ENCODE measurements around the gene TRMT1.
"Not testable (repeated sequence)": the region's sequence is repeated elsewhere in the genome, so short reads cannot be mapped to it uniquely, and the experiment has no call there.

Gene TRMT1

DNA sequence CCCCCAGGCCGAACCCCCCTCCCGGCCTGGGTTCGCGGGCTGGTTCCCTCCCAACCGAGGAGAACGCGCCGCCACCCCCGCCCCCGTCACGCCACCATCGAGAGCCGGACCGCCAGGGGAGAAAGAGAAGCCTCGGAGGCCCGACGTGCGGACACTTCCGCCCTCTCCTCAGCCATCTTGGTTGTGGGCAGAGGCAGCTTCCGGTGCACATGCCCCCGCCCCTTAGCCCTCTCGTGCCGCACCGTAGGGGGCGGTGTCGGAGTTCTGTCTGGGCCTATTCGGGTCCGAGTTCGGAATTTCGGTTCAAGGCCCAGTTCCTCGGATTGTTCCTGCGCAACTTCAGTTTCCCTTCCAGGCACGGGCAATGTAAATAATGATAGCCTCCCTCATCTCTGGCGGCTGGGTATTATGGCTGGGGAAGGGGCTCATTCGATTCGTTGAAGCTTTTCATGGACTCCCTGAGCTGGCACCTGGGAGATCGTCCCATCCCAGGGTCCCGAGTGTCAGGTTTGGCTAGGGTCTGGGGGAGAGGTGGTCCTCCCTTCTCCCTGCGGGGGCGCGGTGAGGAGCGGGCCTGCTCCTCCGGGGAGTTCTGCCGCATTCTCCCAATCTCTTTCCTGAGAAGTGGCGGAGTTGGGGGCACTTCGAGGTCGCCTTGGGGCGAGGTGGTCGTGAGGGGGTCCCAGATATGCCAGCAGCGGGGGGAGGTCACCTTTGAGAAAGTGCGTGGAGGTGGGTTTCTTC, 33.8 kb upstream of the TRMT1 start, which contains the start of the genes IER2 and STX10:
TSS of gene IER2 (plus strand) at position 225 of the 744 bp plus-strand sequence. CDS start 2,776 bp downstream, outside the sequence.
TSS of gene STX10 (minus strand) at position 189 of the 744 bp plus-strand sequence. CDS start 202 bp downstream, outside the sequence.
- peak; percentile 94 for DNase-seq (ENCODE audit: low spot score)

DNA sequence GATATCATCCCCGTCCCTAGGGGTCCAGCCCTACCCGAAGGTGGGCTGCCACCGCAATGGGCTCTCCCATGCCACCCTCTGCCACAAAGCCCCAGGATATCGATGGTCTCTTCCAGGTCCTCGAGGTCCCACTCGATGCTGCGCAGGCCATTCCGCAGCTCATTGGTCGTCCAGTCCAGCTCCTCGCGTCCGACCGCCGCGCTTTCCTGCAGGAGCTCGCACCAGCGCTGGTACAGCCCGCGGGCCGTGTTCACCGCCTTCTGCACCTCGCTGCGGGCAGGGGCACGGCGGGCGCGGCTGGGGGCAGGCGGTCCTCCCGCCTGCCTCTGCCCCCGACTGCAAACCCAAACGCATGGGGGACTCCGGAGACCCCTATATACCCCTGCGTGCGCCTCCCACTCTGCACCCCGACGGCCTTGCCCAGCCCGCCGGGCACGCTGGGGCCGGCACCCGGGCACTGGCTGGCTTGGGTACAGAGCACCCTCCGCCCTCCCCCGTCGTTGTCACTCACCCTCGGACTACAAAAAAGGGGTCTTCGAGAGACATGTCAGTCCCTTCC, 33.2 kb upstream of the TRMT1 start:
- DNase-seq (ENCODE audit: low spot score): no peak

DNA sequence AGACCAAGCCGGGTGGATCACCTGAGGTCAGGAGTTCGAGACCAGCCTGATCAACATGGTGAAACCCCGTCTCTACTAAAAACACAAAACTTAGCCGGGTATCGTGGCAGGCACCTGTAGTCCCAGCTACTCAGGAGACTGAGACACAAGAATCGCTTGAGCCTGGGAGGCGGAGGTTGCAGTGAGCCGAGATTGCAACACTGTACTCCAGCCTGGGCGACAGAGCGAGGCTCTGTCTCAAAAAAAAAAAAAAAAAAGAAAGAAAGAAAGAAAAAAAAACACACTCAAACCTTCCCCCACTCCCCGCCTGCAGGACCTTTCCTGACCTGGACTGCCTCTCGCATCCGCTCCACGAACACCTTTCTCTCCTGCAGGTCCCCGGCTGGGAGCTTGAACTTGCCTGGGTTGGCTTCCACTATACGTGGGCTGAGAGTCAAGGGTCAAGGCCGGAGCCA, 32.7 kb upstream of the TRMT1 start:
- DNase-seq (ENCODE audit: low spot score): not testable (repeated sequence)

DNA sequence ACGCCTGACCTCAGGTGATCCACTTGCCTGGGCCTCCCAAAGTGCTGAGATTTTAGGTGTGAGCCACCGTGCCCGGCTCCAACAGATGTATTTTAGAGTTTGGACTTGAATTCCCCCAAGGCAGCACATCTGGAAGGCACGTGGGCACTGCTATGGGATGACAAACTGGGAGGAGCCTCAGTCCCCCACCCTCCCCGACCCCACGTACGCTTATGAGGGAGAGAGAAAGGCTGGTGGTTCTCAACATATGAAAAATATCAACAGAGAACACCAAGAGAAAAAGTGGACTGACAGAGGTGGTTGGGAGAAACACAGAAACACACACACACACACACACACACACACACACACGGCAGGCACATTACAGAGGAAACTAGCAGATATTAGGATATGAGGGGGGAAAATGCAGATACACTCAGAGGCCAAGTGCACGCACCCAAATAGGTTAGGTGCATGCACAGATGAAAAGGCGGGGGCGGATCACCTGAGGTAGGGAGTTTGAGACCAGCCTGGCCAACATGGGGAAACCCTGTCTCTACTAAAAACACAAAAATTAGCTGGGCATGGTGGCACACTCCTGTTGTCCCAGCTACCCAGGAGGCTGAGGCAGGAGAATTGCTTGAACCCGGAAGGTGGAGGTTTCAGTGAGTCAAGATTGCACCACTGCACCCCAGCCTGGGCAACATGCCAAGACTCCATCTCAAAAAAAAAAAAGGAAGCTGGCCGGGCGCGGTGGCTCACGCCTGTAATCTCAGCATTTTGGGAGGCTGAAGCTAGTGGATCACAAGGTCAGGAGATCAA, 30.4 kb upstream of the TRMT1 start:
- no peak for DNase-seq (ENCODE audit: low spot score)

DNA sequence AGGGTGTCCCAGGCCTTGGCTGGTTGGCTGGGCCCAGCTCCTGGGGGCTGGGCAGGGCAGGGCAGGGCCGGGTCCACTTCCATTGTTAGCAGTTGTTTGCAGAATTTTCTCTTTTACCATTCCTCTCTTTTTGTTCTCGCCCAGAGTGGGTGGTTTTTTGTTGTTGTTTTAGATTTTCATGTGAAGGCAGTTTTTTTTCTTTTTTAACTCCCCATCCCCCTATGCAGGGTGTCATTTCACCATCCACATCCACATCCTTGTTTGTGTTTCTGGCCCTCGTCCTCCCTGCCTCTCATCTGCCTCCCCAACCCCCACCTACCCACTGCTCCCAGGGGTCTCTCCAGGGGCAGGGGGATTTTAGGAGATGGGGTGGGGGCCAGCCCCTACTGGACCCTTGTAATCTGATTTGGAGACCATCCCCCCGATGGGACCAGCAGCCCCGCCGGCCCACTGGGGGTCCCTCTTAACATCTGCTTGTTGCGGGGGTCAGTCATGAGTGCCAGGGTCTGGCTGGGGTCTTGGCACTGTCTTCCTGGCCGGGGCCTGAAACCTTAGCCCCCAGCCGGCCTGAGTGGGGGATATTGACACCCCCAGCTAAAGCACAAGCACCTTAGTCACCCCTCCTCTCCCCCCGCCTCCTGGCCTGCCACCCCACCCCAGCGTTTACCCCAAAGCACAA, 23.2 kb upstream of the TRMT1 start:
- DNase-seq (ENCODE audit: low spot score): no peak

DNA sequence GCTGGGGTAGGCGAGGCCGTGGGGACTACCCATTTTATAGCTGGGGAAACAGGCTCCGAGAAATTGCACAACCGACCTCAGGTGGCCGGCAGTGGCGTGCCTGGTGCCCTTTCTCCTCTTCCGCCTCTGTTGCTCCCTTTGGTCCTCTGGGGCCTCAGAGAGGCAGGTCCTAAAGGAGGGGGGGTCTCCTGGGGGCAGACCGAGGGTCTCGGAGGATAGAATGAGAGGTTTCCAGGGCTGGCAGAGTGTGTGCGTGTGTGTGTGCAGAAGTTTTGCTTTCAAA, 22.3 kb upstream of the TRMT1 start:
- DNase-seq (ENCODE audit: low spot score): no peak

DNA sequence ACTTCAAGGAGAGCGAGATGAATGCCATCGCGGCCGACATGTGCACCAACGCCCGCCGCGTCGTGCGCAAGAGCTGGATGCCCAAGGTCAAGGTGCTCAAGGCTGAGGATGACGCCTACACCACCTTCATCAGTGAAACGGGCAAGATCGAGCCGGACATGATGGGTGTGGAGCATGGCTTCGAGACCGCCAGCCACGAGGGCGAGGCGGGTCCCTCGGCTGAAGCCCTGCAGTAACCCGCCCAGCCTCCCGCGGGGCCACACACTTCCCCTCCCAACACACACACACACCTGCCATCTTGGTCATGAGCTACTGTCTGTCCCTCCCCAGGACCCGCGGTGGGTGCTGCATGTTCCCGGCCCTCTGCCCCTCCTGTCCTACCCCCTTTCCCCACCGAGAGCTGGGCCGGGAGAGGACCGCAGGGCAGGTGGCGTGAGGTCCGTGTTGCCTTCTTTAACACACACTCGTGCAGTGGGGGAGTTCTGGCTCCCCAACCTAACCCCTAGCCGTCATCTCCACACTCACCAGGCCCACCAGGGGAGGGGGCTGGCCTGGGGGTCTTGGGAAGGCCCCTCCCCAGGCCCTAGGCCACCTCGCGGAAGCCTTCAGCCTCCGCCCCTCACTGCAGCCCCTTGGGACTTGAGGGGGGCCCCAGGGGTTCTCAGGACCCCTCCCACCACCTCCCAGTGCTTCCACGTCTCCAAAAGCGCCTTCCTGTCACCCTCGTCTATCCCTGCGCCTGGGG, 21.8 kb upstream of the TRMT1 start:
- no peak for DNase-seq (ENCODE audit: low spot score)

DNA sequence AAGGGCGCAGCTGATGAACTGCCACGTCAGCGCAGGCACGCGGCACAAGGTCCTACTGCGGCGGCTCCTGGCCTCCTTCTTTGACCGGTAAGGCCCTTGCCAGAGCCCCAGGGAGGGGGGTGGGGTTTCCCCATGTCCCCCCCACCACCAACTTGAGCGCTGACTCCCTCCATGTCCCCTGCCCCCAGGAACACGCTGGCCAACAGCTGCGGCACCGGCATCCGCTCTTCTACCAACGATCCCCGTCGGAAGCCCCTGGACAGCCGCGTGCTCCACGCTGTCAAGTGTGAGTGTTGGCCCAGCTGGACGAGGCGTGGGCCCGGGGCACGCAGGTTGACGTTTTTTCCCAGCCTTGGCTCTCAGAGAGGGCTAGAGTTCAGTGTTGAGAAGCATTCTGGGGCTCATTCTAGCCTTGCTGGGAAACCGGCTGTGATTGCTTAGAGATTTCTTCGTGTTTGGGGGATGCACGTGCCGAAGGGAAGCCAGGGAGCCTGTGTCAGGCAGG, 20.8 kb upstream of the TRMT1 start:
- no peak for DNase-seq (ENCODE audit: low spot score)

DNA sequence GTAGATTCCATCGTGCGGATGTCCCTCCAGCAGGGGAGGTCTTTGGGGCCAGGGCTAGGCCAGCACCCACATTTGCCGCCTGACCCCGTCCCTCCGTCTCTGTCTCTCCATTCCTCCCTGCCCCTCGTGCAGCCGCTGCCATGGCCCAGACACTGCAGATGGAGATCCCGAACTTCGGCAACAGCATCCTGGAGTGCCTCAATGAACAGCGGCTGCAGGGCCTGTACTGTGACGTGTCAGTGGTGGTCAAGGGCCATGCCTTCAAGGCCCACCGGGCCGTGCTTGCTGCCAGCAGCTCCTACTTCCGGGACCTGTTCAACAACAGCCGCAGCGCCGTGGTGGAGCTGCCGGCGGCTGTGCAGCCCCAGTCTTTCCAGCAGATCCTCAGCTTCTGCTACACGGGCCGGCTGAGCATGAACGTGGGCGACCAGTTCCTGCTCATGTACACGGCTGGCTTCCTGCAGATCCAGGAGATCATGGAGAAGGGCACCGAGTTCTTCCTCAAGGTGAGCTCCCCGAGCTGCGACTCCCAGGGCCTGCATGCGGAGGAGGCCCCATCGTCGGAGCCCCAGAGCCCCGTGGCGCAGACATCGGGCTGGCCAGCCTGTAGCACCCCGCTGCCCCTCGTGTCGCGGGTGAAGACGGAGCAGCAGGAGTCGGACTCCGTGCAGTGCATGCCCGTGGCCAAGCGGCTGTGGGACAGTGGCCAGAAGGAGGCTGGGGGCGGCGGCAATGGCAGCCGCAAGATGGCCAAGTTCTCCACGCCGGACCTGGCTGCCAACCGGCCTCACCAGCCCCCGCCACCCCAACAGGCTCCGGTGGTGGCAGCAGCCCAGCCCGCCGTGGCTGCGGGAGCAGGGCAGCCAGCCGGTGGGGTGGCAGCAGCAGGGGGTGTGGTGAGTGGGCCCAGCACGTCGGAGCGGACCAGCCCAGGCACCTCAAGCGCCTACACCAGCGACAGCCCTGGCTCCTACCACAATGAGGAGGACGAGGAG, 18.8 kb upstream of the TRMT1 start:
- DNase-seq (ENCODE audit: low spot score): no peak

DNA sequence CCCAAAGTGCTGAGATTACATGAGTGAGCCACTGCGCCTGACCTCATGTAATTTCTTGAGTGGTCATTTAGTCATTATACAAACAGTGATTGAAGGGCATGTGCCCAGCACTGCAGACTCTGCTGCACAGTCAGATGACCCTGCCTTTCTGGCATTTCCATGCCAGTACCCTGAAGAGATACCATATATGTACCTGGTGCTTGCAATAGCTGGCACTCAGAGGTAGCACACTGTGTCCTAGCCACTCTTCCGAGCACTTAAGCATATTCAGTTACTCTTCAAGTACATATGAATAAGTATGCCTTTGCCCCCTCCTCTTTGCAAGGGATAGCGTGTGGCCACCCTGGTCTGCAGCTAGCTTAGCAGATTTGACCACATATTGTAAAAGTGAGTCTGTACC, 18.1 kb upstream of the TRMT1 start:
- no peak for DNase-seq (ENCODE audit: low spot score)

DNA sequence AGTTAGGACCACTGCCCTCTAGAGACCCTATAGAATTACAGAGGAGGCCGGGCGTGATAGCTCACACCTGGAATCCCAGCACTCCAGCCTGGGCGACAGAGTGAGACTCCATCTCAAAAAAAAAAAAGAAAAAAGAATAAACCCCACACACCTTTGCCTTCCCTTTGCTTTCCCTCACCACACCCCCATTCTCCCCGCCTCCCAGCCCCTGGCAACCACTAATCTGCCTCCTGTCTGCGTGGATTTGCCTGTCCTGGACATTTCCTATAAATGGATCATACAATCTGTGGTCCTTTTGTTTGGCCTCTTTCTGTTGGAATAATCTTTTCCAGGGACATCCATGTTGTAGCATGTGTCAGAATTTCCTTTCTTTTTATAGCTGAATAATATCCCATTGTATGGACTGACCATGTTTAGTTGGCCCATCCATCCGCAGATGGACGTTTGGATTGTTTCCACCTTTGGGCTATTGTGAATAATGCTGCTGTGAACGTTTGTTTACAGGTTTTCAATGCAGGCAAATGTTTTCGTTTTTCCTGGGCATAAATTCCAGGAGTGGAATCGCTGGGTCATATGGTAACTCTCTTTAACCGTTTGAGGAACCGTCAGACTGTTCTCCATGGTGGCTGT, 16.8 kb upstream of the TRMT1 start:
- DNase-seq (ENCODE audit: low spot score): no peak

DNA sequence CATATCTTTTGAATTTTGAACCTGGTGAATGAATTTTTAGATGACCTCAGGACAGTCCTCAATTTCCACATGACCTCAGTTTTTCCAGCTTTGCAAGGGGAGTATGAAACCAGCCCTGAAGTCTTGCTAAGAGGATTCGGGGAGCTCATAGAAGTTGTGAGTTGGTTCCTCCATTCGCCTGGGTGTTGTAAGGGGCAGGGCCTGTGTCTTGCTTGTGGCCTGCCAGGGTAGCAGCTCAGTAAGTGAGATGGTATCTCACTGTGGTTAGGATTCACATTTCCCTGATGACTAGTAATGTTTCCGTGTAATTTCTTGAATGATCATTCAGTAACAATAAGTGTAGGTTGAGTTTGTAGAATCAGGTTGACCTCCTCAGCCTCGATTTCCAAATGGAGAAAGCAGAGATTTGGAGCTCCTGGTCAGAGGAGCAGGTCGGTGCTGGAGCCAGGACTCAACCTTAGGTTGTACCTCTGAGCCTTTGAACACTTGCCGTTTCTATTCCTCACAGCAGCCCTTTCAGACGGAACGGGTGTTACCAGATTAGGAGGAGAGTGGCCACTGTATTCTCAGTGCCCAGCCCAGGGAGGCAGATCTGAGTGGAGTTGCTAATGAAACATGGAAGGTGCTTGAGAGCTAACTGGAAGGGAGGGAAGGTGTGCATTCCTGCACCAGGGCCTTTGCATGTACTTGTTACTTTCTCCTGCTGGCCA, 16.1 kb upstream of the TRMT1 start:
- peak; percentile 51 for DNase-seq (ENCODE audit: low spot score)

DNA sequence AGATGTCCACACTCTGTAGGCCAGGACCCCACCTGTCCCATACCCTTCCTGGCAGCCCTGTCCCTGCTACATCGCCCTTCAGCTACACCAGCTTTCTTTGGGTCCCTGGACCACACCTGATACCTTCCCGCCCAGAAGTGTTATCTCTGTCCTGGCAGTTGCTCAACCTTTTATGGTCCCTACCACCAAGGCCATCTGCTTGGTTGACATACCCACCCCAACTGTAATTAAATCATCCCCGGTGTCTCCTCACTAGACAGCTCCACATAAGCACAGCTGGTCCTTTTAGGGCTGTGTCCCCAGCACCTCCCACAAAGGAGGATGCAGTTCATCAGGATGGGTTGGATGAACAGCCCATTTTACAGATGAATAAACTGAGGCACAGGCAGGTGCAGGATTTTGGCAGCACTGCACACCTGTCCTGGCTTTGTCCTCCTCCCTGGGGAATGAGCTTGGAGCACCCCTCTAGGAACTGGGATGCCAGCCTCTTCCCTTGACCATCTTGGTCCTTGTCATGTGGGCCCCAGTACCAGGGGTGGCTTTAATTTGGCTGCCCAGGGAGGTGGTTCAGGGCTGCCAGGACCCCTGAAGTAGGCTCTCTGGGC, 14.4 kb upstream of the TRMT1 start:
- no peak for DNase-seq (ENCODE audit: low spot score)

DNA sequence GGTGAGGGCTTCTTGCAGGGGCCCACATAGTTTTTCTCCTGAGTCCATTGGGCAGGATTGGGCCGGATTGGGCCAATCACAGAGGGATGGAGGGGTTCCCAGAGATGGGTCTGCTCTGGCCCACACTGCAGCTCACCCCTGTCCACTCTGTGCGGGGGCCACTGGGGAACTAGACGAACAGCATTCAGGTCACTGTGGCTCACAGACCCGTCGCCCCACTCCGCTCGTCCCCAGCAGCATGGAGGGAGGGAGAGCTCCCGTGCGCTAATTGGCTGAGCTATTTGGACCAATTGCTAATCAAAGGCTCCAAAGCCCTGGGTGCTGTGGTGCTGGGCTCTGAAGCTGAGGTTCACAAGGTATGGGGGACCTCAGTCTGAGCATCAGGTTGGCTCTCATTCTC, 12.8 kb upstream of the TRMT1 start:
- no peak for DNase-seq (ENCODE audit: low spot score)

DNA sequence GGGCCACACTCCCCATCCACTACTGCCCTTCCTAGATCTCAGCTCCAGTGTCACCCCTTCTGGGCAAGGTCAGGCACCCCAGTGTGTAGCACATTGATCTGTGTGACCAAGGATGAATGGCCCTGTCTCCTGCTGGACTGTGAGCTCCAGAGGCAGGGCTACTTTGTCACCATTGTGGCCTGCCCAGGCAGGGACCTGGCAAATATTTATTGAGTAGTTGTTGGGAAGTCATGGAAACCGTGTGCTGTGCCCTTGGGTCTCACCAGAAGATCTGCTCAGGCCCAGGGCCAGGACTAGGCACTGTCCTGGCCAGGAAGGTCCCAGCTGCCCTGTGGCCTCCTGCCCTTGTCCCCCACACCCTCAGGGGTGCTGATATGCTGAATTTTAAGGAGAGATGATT, 12.0 kb upstream of the TRMT1 start:
- DNase-seq (ENCODE audit: low spot score): no peak

DNA sequence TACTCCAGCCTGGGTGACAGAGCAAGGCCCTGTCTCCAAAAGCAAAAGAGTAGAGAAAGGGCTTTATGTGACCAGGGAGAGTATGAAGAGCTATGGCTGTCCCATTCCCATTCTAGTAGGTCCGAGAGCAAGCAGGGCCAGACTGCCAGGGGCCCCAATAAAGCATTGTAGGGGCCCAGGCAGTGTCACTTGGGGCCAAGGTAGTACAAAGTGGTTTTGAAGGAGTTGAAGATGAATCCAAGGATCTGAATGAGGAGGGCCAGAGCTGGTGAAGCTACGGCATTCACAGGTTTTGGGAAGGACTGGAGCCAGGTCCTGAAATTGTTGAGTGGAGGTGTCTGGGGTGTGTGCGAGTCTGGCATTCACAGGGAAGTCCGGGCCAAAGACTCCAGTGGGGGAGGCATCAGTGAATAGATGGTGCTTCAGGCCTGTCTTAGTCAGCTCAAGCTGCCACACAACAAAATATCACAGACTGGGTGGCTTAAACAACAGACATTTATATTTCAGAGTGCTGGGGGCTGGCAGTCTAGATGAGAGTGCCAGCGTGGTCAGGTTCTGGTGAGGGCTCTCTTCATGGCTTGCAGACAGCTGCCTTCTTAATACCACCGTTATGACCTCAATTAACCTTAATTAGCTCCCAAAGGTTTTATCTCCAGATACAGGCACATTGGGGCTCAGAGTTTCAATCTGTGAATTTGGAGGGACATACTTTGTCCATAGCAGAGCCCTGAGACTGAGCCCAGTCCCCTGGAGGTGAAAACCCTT, 11.5 kb upstream of the TRMT1 start:
- DNase-seq (ENCODE audit: low spot score): no peak

DNA sequence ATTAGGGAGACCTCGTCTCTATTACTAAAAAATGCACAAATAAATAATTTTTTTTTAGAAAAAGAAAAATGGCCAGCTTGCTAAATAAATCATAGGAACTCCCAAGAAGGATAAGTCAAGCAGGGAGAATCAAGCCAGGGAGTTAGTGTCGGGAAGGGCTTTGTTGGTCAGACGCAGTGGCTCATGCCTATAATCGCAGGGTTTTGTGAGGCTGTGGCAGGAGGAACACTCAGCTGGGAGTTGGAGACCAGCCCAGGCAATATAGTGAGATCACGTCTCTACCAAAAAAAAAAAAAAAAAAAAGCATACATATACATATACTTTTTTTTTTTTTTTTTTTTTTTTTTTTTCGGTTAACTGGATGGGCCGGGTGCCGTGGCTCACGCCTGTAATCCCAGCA, 10.5 kb upstream of the TRMT1 start:
- no peak for DNase-seq (ENCODE audit: low spot score)

Measured in CD4-positive, alpha-beta T cell treated with Interleukin-6 at 100 ng/mL for 8 hours (primary cell).